Loucy (cell line): ENCODE data around the gene PDE9A.

Source experiments
- H2AFZ ChIP-seq: fragments of 200-600 bp; sonication (generic); 2 replicates; pipeline ENCODE4 v1.6.0; 2016; ENCODE audit warnings: antibody characterized with exemption, mild to moderate bottlenecking, low read length, moderate library complexity
- H3F3A ChIP-seq: fragments of 200-600 bp; 2 replicates; pipeline ENCODE4 v1.6.0; 2016; ENCODE audit warnings: antibody characterized with exemption, low read depth, mild to moderate bottlenecking
- H3K27me3 ChIP-seq: fragments of 200-600 bp; sonication (generic); 2 replicates; pipeline ENCODE4 v1.6.1; 2014; ENCODE audit warnings: low read length, mild to moderate bottlenecking; ENCODE audit not compliant: insufficient read depth, poor library complexity, severe bottlenecking
- H3K36me3 ChIP-seq: fragments of 200-600 bp; sonication (generic); 2 replicates; pipeline ENCODE4 v1.6.1; 2016; ENCODE audit warnings: low read length; ENCODE audit not compliant: insufficient read depth
- H3K4me1 ChIP-seq: fragments of 200-600 bp; sonication (generic); 2 replicates; pipeline ENCODE4 v1.5.1; 2014; ENCODE audit warnings: low read length, mild to moderate bottlenecking; ENCODE audit not compliant: insufficient read depth, poor library complexity, severe bottlenecking
- H3K4me2 ChIP-seq: fragments of 200-600 bp; sonication (generic); 2 replicates; pipeline ENCODE4 v1.6.0; 2014; ENCODE audit warnings: antibody characterized with exemption, low read length, low read depth, mild to moderate bottlenecking; ENCODE audit not compliant: poor library complexity, severe bottlenecking
- H3K4me3 ChIP-seq: fragments of 200-600 bp; sonication (generic); 2 replicates; pipeline ENCODE4 v1.5.1; 2014; ENCODE audit warnings: low read length, mild to moderate bottlenecking, mixed read lengths; ENCODE audit not compliant: poor library complexity, severe bottlenecking
- H3K79me2 ChIP-seq: fragments of 200-600 bp; sonication (generic); 2 replicates; pipeline ENCODE4 v1.6.1; 2014; ENCODE audit warnings: low read length; ENCODE audit not compliant: insufficient read depth
- H3K9ac ChIP-seq: fragments of 200-600 bp; sonication (generic); 2 replicates; pipeline ENCODE4 v1.6.0; 2014; ENCODE audit warnings: mild to moderate bottlenecking, low read depth, low read length, moderate library complexity; ENCODE audit not compliant: poor library complexity, severe bottlenecking
- H3K9me2 ChIP-seq: fragments of 200-600 bp; sonication (generic); replicated peaks from 2 replicates; pipeline ENCODE4 v1.6.1; 2016; ENCODE audit warnings: low read depth, low read length, mixed read lengths
- H3K9me3 ChIP-seq: fragments of 200-600 bp; sonication (generic); 2 replicates; pipeline ENCODE4 v1.6.1; 2014; ENCODE audit warnings: mild to moderate bottlenecking, antibody characterized with exemption, low read length, low read depth; ENCODE audit not compliant: insufficient read depth
- H4K20me1 ChIP-seq: fragments of 200-600 bp; sonication (generic); 2 replicates; pipeline ENCODE4 v1.6.0; 2014; ENCODE audit warnings: antibody characterized with exemption, low read length, mild to moderate bottlenecking; ENCODE audit not compliant: insufficient read depth, poor library complexity, severe bottlenecking
- EZH2phosphoT487 ChIP-seq: fragments of 200-600 bp; IDR thresholded peaks from 2 replicates; pipeline ENCODE4 v1.6.1; 2018; ENCODE audit warnings: antibody characterized with exemption, mild to moderate bottlenecking, moderate library complexity, borderline replicate concordance
- TF ChIP-seq, protein P1 (sequence below): fragments of 200-600 bp; sonication (generic); conservative IDR thresholded peaks from 2 replicates; pipeline ENCODE4 v1.5.1; 2014; ENCODE audit warnings: mild to moderate bottlenecking, antibody characterized with exemption, low read length

PDE9A gene

GRCh38 chr21:42722808-42723473, 69.5 kb downstream of the PDE9A start:
- TF ChIP-seq EZH2phosphoT487, result no peak
- TF ChIP-seq, protein P1, sequence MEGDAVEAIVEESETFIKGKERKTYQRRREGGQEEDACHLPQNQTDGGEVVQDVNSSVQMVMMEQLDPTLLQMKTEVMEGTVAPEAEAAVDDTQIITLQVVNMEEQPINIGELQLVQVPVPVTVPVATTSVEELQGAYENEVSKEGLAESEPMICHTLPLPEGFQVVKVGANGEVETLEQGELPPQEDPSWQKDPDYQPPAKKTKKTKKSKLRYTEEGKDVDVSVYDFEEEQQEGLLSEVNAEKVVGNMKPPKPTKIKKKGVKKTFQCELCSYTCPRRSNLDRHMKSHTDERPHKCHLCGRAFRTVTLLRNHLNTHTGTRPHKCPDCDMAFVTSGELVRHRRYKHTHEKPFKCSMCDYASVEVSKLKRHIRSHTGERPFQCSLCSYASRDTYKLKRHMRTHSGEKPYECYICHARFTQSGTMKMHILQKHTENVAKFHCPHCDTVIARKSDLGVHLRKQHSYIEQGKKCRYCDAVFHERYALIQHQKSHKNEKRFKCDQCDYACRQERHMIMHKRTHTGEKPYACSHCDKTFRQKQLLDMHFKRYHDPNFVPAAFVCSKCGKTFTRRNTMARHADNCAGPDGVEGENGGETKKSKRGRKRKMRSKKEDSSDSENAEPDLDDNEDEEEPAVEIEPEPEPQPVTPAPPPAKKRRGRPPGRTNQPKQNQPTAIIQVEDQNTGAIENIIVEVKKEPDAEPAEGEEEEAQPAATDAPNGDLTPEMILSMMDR, result no peak
- H3K9me3 ChIP-seq, result no peaks in the 10 kb centered on the region
- H3K36me3 ChIP-seq, result no peaks in the 10 kb centered on the region
- no peak overlapping the region for H3K4me3 ChIP-seq
- H3F3A ChIP-seq, result no peaks in the 10 kb centered on the region
- H4K20me1 ChIP-seq, result no peaks in the 10 kb centered on the region
- no peak overlapping the region for H3K9ac ChIP-seq
- no peaks in the 10 kb centered on the region for H3K9me2 ChIP-seq
- no peak overlapping the region for H2AFZ ChIP-seq
- no peak overlapping the region for H3K4me2 ChIP-seq
- H3K79me2 ChIP-seq, result no peaks in the 10 kb centered on the region
- peaks cover 5% of the 10 kb centered on the region for H3K4me1 ChIP-seq
- no peaks in the 10 kb centered on the region for H3K27me3 ChIP-seq

- Histone ChIP-seq H3K27me3 (no peaks in the 10 kb centered on the region), H3K79me2 (no peaks in the 10 kb centered on the region), H3K9me3 (no peaks in the 10 kb centered on the region), H3K36me3 (no peaks in the 10 kb centered on the region), H3F3A (no peaks in the 10 kb centered on the region), H3K9me2 (no peaks in the 10 kb centered on the region), H3K9ac (no peak overlapping the region), H3K4me2 (no peak overlapping the region), H2AFZ (no peak overlapping the region), H4K20me1 (no peaks in the 10 kb centered on the region), H3K4me1 (peaks cover 5% of the 10 kb centered on the region), H3K4me3 (no peak overlapping the region)
- TF ChIP-seq, protein P1, result no peak
- no peak for TF ChIP-seq EZH2phosphoT487
Measured at GRCh38 chr21:42724226-42724920, 71.0 kb downstream of the PDE9A start.

DNA sequence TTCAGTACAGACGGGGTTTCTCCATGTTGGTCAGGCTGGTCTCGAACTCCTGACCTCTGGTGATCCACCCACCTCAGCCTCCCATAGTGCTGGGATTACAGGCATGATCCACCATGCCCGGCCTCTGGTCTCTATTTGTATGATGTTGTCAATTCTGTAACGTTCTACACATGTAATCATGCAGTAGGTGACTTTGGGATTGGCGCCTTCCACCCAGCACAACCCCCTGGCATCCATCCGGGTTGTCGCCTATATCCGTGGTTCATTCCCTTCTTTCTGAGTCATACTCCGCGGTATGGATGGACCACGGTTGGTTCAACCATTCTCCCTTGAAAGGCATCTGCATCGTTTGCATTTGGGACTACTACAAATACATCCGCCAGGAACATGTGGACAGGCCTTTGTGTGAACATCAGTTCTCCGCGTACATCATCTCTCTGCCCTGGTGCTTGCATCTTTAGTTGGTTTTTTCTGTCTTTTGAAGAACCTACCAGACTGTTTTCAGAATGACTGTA, 72.1 kb downstream of the PDE9A start:
- TF ChIP-seq, protein P1, result no peak
- TF ChIP-seq EZH2phosphoT487, result no peak
- H3K27me3 ChIP-seq, result no peaks in the 10 kb centered on the region
- H3K4me2 ChIP-seq, result no peak overlapping the region
- H3K9ac ChIP-seq, result no peak overlapping the region
- H3K4me3 ChIP-seq, result no peak overlapping the region
- no peaks in the 10 kb centered on the region for H3K36me3 ChIP-seq
- H2AFZ ChIP-seq, result no peak overlapping the region
- H3K4me1 ChIP-seq, result peaks cover 5% of the 10 kb centered on the region
- no peaks in the 10 kb centered on the region for H3F3A ChIP-seq
- H4K20me1 ChIP-seq, result no peaks in the 10 kb centered on the region
- H3K9me3 ChIP-seq, result no peaks in the 10 kb centered on the region
- H3K79me2 ChIP-seq, result no peaks in the 10 kb centered on the region
- no peaks in the 10 kb centered on the region for H3K9me2 ChIP-seq
